ENCODE results near the gene DGKH. TPM values are rescaled to one million over a fixed set of nuclear protein-coding genes. Genes with fewer than 3 reads are reported as not detected.
A peak's percentile ranks its signal among the peaks of the same experiment; 100 is the strongest.

The DGKH gene
- total RNA-seq, 1 experiment from 2014 or later: 5.2 TPM

- Mint-ChIP-seq H3K4me3 (ENCODE audit: unreplicated experiment) (peak overlapping the region; percentile 96), H3K9me3 (ENCODE audit: unreplicated experiment) (no peaks in the 10 kb centered on the region), H3K27ac (ENCODE audit: unreplicated experiment) (peak overlapping the region; percentile 78), H3K4me1 (ENCODE audit: low read depth, unreplicated experiment) (peaks cover 6% of the 10 kb centered on the region), H3K36me3 (ENCODE audit: insufficient read depth, unreplicated experiment) (no peaks in the 10 kb centered on the region), H3K27me3 (ENCODE audit: insufficient read depth, unreplicated experiment) (peaks cover 17% of the 10 kb centered on the region)
- no peaks in the 10 kb centered on the region for H3K9me3 ChIP-seq
- TSS peak; percentile 56 for BruUV-seq (replicated peaks)
- peak; percentile 52 to 61 for DNase-seq
- no peaks in the 10 kb centered on the region for H3K36me3 ChIP-seq (ENCODE audit: control insufficient read depth, insufficient read depth, low read length)
- ChIA-PET CTCF (interaction anchor here (0.7 kb wide), 1 partner anchor 307 kb away, joined by 6 read pairs; no protein-coding TSS in a partner anchor), POLR2A (no interaction called here)
- peaks cover 13% of the 10 kb centered on the region for H3K4me1 ChIP-seq
- peak overlapping the region; percentile 87 for H3K4me3 ChIP-seq (ENCODE audit: low read depth, low read length)
- no peak for TF ChIP-seq CTCF (IDR thresholded peaks at IDR 0.05; ENCODE audit: insufficient read depth in 1 of 2, low read depth in 1 of 2, low read length in 1 of 2, severe bottlenecking in 1 of 2, unreplicated experiment in 1 of 2)
- intact Hi-C loops (cut with micrococcal nuclease; ENCODE audit: unreplicated experiment): loop anchor here (5.0 to 10.0 kb wide), 2 partner anchors 65 to 167 kb away; no protein-coding TSS in a partner anchor
- no peaks in the 10 kb centered on the region for H3K27me3 ChIP-seq (replicated peaks; ENCODE audit: control insufficient read depth, insufficient read depth, low read length)
These were observed 697 bp upstream of the DGKH start for GRCh38 chr13:42047561-42048341.

- Mint-ChIP-seq H3K4me1 (ENCODE audit: low read depth, unreplicated experiment) (peaks cover 6% of the 10 kb centered on the region), H3K27ac (ENCODE audit: unreplicated experiment) (no peak overlapping the region), H3K4me3 (ENCODE audit: unreplicated experiment) (peak overlapping the region; percentile 96), H3K27me3 (ENCODE audit: insufficient read depth, unreplicated experiment) (peaks cover 16% of the 10 kb centered on the region), H3K36me3 (ENCODE audit: insufficient read depth, unreplicated experiment) (no peaks in the 10 kb centered on the region), H3K9me3 (ENCODE audit: unreplicated experiment) (no peaks in the 10 kb centered on the region)
- no peaks in the 10 kb centered on the region for H3K27me3 ChIP-seq (replicated peaks; ENCODE audit: control insufficient read depth, insufficient read depth, low read length)
- peak overlapping the region; percentile 87 for H3K4me3 ChIP-seq (ENCODE audit: low read depth, low read length)
- H3K36me3 ChIP-seq (ENCODE audit: control insufficient read depth, insufficient read depth, low read length): no peaks in the 10 kb centered on the region
- DNase-seq: peak; percentile 86 to 87
- BruUV-seq (replicated peaks): no TSS peak
- H3K9me3 ChIP-seq: no peaks in the 10 kb centered on the region
- H3K4me1 ChIP-seq: peaks cover 13% of the 10 kb centered on the region
- intact Hi-C loops (cut with micrococcal nuclease; ENCODE audit: unreplicated experiment): loop anchor here (5.0 to 10.0 kb wide), 2 partner anchors 63 to 166 kb away; no protein-coding TSS in a partner anchor
- ChIA-PET CTCF (no interaction called here), POLR2A (no interaction called here)
- TF ChIP-seq CTCF (IDR thresholded peaks at IDR 0.05; ENCODE audit: insufficient read depth in 1 of 2, low read depth in 1 of 2, low read length in 1 of 2, severe bottlenecking in 1 of 2, unreplicated experiment in 1 of 2): no peak
These were observed 421 bp downstream of the DGKH start for GRCh38 chr13:42048684-42049453.

- H3K4me1 Mint-ChIP-seq (ENCODE audit: low read depth, unreplicated experiment): peaks cover 6% of the 10 kb centered on the region
- H3K27me3 ChIP-seq (replicated peaks; ENCODE audit: control insufficient read depth, insufficient read depth, low read length): no peaks in the 10 kb centered on the region
- TF ChIP-seq CTCF (IDR thresholded peaks at IDR 0.05; ENCODE audit: insufficient read depth in 1 of 2, low read depth in 1 of 2, low read length in 1 of 2, severe bottlenecking in 1 of 2, unreplicated experiment in 1 of 2): no peak
- H3K4me1 ChIP-seq: peaks cover 13% of the 10 kb centered on the region
- POLR2A ChIA-PET: no interaction called here
- no TSS peak for BruUV-seq (replicated peaks)
- H3K36me3 Mint-ChIP-seq (ENCODE audit: insufficient read depth, unreplicated experiment): no peaks in the 10 kb centered on the region
- no peak for DNase-seq
- H3K27me3 Mint-ChIP-seq (ENCODE audit: insufficient read depth, unreplicated experiment): peaks cover 12% of the 10 kb centered on the region
- H3K36me3 ChIP-seq (ENCODE audit: control insufficient read depth, insufficient read depth, low read length): no peaks in the 10 kb centered on the region
- no peaks in the 10 kb centered on the region for H3K9me3 ChIP-seq
- H3K9me3 Mint-ChIP-seq (ENCODE audit: unreplicated experiment): no peaks in the 10 kb centered on the region
- CTCF ChIA-PET: no interaction called here
- peak overlapping the region; percentile 87 for H3K4me3 ChIP-seq (ENCODE audit: low read depth, low read length)
- intact Hi-C loops (cut with micrococcal nuclease; ENCODE audit: unreplicated experiment): loop anchor here (5.0 to 10.0 kb wide), 2 partner anchors 63 to 165 kb away; no protein-coding TSS in a partner anchor
- H3K27ac Mint-ChIP-seq (ENCODE audit: unreplicated experiment): no peak overlapping the region
- H3K4me3 Mint-ChIP-seq (ENCODE audit: unreplicated experiment): peak overlapping the region; percentile 96
These were observed 986 bp downstream of the DGKH start for GRCh38 chr13:42049454-42049813.
